ENCODE data around the gene MROH2B. TPM values are rescaled to one million over a fixed set of nuclear protein-coding genes. Genes with fewer than 3 reads are reported as not detected.

MROH2B gene
- total RNA-seq (2014; rRNA removed; shearing (Covaris generic)), result not detected in 2 replicates
- polyA plus RNA-seq (2015; cell fraction: cytosol; rRNA removed), result not detected in 2 replicates
- polyA plus RNA-seq (2015; cell fraction: nucleus; rRNA removed), result not detected in 2 replicates

GRCh38 chr5:41071242-41071641, at the start of gene MROH2B:
MROH2B (minus strand) TSS chr5:41071342; CDS start chr5:41070852, 490 bp downstream.
- no peak for DNase-seq (ENCODE audit: low read depth, low spot score)
- in situ Hi-C loops (cut with HindIII; ENCODE audit: low pct_unique_long_range_greater_than_20kb, low sequenced_read_pairs), result no loop called here

GRCh38 chr5:41120600-41120999, 49.5 kb upstream of the MROH2B start:
- in situ Hi-C loops (cut with HindIII; ENCODE audit: low pct_unique_long_range_greater_than_20kb, low sequenced_read_pairs), result no loop called here
- no peak for DNase-seq (ENCODE audit: low read depth, low spot score)

GRCh38 chr5:41118177-41118576, 47.0 kb upstream of the MROH2B start:
- no peak for DNase-seq (ENCODE audit: low read depth, low spot score)
- in situ Hi-C loops (cut with HindIII; ENCODE audit: low pct_unique_long_range_greater_than_20kb, low sequenced_read_pairs), result no loop called here

GRCh38 chr5:41115281-41115680, 44.1 kb upstream of the MROH2B start:
- DNase-seq (ENCODE audit: low read depth, low spot score), result no peak
- in situ Hi-C loops (cut with HindIII; ENCODE audit: low pct_unique_long_range_greater_than_20kb, low sequenced_read_pairs), result no loop called here

GRCh38 chr5:41112486-41113455, 41.6 kb upstream of the MROH2B start:
- in situ Hi-C loops (cut with HindIII; ENCODE audit: low pct_unique_long_range_greater_than_20kb, low sequenced_read_pairs), result no loop called here
- no peak for DNase-seq (ENCODE audit: low read depth, low spot score)

- DNase-seq (ENCODE audit: low read depth, low spot score), result no peak
Measured at GRCh38 chr5:41109186-41109585, 38.0 kb upstream of the MROH2B start.

GRCh38 chr5:41102341-41102740, 31.2 kb upstream of the MROH2B start:
- in situ Hi-C loops (cut with HindIII; ENCODE audit: low pct_unique_long_range_greater_than_20kb, low sequenced_read_pairs), result no loop called here
- DNase-seq (ENCODE audit: low read depth, low spot score), result no peak

More at GRCh38 chr5:41109186-41109585, 38.0 kb upstream of the MROH2B start:
- in situ Hi-C loops (cut with HindIII; ENCODE audit: low pct_unique_long_range_greater_than_20kb, low sequenced_read_pairs), result no loop called here

GRCh38 chr5:41097642-41098041, 26.5 kb upstream of the MROH2B start:
- peak; percentile 20 for DNase-seq (ENCODE audit: low read depth, low spot score)
- in situ Hi-C loops (cut with HindIII; ENCODE audit: low pct_unique_long_range_greater_than_20kb, low sequenced_read_pairs), result no loop called here

GRCh38 chr5:41095324-41096101, 24.4 kb upstream of the MROH2B start:
- in situ Hi-C loops (cut with HindIII; ENCODE audit: low pct_unique_long_range_greater_than_20kb, low sequenced_read_pairs), result no loop called here
- no peak for DNase-seq (ENCODE audit: low read depth, low spot score)

- DNase-seq (ENCODE audit: low read depth, low spot score), result peak; percentile 83
- in situ Hi-C loops (cut with HindIII; ENCODE audit: low pct_unique_long_range_greater_than_20kb, low sequenced_read_pairs), result no loop called here
Measured at GRCh38 chr5:41094871-41095270, 23.7 kb upstream of the MROH2B start.

- DNase-seq (ENCODE audit: low read depth, low spot score), result no peak
- in situ Hi-C loops (cut with HindIII; ENCODE audit: low pct_unique_long_range_greater_than_20kb, low sequenced_read_pairs), result no loop called here
Measured at GRCh38 chr5:41093803-41094202, 22.7 kb upstream of the MROH2B start.

GRCh38 chr5:41087461-41087860, 16.3 kb upstream of the MROH2B start:
- DNase-seq (ENCODE audit: low read depth, low spot score), result no peak

GRCh38 chr5:41083306-41083705, 12.2 kb upstream of the MROH2B start:
- no peak for DNase-seq (ENCODE audit: low read depth, low spot score)
- in situ Hi-C loops (cut with HindIII; ENCODE audit: low pct_unique_long_range_greater_than_20kb, low sequenced_read_pairs), result no loop called here

More at GRCh38 chr5:41087461-41087860, 16.3 kb upstream of the MROH2B start:
- in situ Hi-C loops (cut with HindIII; ENCODE audit: low pct_unique_long_range_greater_than_20kb, low sequenced_read_pairs), result no loop called here

- in situ Hi-C loops (cut with HindIII; ENCODE audit: low pct_unique_long_range_greater_than_20kb, low sequenced_read_pairs), result no loop called here
- no peak for DNase-seq (ENCODE audit: low read depth, low spot score)
Measured at GRCh38 chr5:41071975-41072374, 833 bp upstream of the MROH2B start.

- DNase-seq (ENCODE audit: low read depth, low spot score), result no peak
- in situ Hi-C loops (cut with HindIII; ENCODE audit: low pct_unique_long_range_greater_than_20kb, low sequenced_read_pairs), result no loop called here
Measured at GRCh38 chr5:41067714-41068568, 3.2 kb downstream of the MROH2B start.

GRCh38 chr5:41065691-41066335, 5.3 kb downstream of the MROH2B start:
- in situ Hi-C loops (cut with HindIII; ENCODE audit: low pct_unique_long_range_greater_than_20kb, low sequenced_read_pairs), result no loop called here
- peak; percentile 22 for DNase-seq (ENCODE audit: low read depth, low spot score)

- in situ Hi-C loops (cut with HindIII; ENCODE audit: low pct_unique_long_range_greater_than_20kb, low sequenced_read_pairs), result no loop called here
- DNase-seq (ENCODE audit: low read depth, low spot score), result no peak
Measured at GRCh38 chr5:41057940-41058339, 13.2 kb downstream of the MROH2B start.
